Trophoblast cell (in vitro differentiated cells and primary cell): ENCODE measurements around the gene TRNP1.

Source experiments
- DNase-seq, 2 donors: peaks; one replicate each; pipeline ENCODE4 v3.0.0-alpha.2; 2016
- H2AFZ ChIP-seq: 2 replicates; pipeline ENCODE4 v1.6.1; 2013; ENCODE audit warnings: low read length, moderate library complexity, mild to moderate bottlenecking; ENCODE audit not compliant: insufficient read depth, poor library complexity
- H2AK5ac ChIP-seq: 2 replicates; pipeline ENCODE4 v1.6.1; 2013; ENCODE audit warnings: mild to moderate bottlenecking, low read length
- H2BK120ac ChIP-seq: 2 replicates; pipeline ENCODE4 v1.6.1; 2013; ENCODE audit warnings: low read length, mild to moderate bottlenecking, moderate library complexity; ENCODE audit not compliant: insufficient read depth, poor library complexity
- H2BK12ac ChIP-seq: 2 replicates; pipeline ENCODE4 v1.6.1; 2013; ENCODE audit warnings: mild to moderate bottlenecking, low read length, moderate library complexity
- H2BK5ac ChIP-seq: 2 replicates; pipeline ENCODE4 v1.6.1; 2013; ENCODE audit warnings: low read length, low read depth, moderate library complexity, mild to moderate bottlenecking; ENCODE audit not compliant: poor library complexity
- H3K14ac ChIP-seq: 2 replicates; pipeline ENCODE4 v1.6.1; 2013; ENCODE audit warnings: mild to moderate bottlenecking, low read length
- H3K18ac ChIP-seq: 2 replicates; pipeline ENCODE4 v1.6.1; 2013; ENCODE audit warnings: mild to moderate bottlenecking, low read length
- H3K23ac ChIP-seq: 2 replicates; pipeline ENCODE4 v1.6.1; 2013; ENCODE audit warnings: low read length
- H3K27ac ChIP-seq: 2 replicates; pipeline ENCODE4 v1.5.1; 2013; ENCODE audit warnings: low read depth, mild to moderate bottlenecking, inconsistent platforms, low read length, moderate library complexity
- H3K27me3 ChIP-seq: 2 replicates; pipeline ENCODE4 v1.6.1; 2013; ENCODE audit warnings: inconsistent platforms, mild to moderate bottlenecking, low read length, moderate library complexity; ENCODE audit not compliant: insufficient read depth
- H3K36me3 ChIP-seq, 2 experiments: 1 replicate in 1 of 2; 2 replicates in 1 of 2; pipeline ENCODE4 v1.6.1; 2013; ENCODE audit warnings: low read length in 2 of 2, mild to moderate bottlenecking in 2 of 2, moderate library complexity in 1 of 2; ENCODE audit not compliant: insufficient read depth in 2 of 2, control insufficient read depth in 1 of 2
- H3K4ac ChIP-seq: 2 replicates; pipeline ENCODE4 v1.6.1; 2013; ENCODE audit warnings: low read depth, mild to moderate bottlenecking, low read length, moderate library complexity
- H3K4me1 ChIP-seq, 2 experiments: 1 replicate in 1 of 2; 2 replicates in 1 of 2; pipeline ENCODE4 v1.6.1; 2013; ENCODE audit warnings: low read length in 2 of 2, mild to moderate bottlenecking in 2 of 2, moderate library complexity in 1 of 2; ENCODE audit not compliant: insufficient read depth in 2 of 2, control insufficient read depth in 1 of 2
- H3K4me2 ChIP-seq: 2 replicates; pipeline ENCODE4 v1.6.1; 2013; ENCODE audit warnings: inconsistent platforms, mild to moderate bottlenecking, low read length, moderate library complexity
- H3K4me3 ChIP-seq: 2 replicates; pipeline ENCODE4 v1.5.1; 2013; ENCODE audit warnings: mild to moderate bottlenecking, low read depth, low read length, inconsistent platforms
- H3K79me1 ChIP-seq: one replicate; pipeline ENCODE4 v1.6.1; 2013; ENCODE audit warnings: low read length
- H3K79me2 ChIP-seq: 2 replicates; pipeline ENCODE4 v1.6.1; 2013; ENCODE audit warnings: low read length, mild to moderate bottlenecking; ENCODE audit not compliant: control insufficient read depth, insufficient read depth, poor library complexity
- H3K9ac ChIP-seq: 2 replicates; pipeline ENCODE4 v1.6.1; 2013; ENCODE audit warnings: mild to moderate bottlenecking, low read length
- H3K9me3 ChIP-seq: 2 replicates; pipeline ENCODE4 v1.6.1; 2013; ENCODE audit warnings: low read depth, mild to moderate bottlenecking, control low read depth, inconsistent platforms, low read length; ENCODE audit not compliant: insufficient read depth
- H4K12ac ChIP-seq: 2 replicates; pipeline ENCODE4 v1.6.1; 2013; ENCODE audit warnings: low read depth, mild to moderate bottlenecking, low read length, moderate library complexity
- H4K8ac ChIP-seq: 2 replicates; pipeline ENCODE4 v1.6.1; 2013; ENCODE audit warnings: low read depth, mild to moderate bottlenecking, low read length, moderate library complexity
- H4K91ac ChIP-seq: one replicate; pipeline ENCODE4 v1.6.1; 2013; ENCODE audit warnings: low read depth, mild to moderate bottlenecking, low read length, moderate library complexity
- WGBS: extraction: QIAGEN DNeasy Blood & Tissue Kit; methylation state at CpG from one replicate; pipeline ENCODE4 v1.1.7; 2013; ENCODE audit warnings: missing lambda C conversion rate; ENCODE audit not compliant: insufficient read length, insufficient coverage; ENCODE audit errors: extremely low coverage; 5-methylcytosine and 5-hydroxymethylcytosine counted together

TRNP1 gene

DNA sequence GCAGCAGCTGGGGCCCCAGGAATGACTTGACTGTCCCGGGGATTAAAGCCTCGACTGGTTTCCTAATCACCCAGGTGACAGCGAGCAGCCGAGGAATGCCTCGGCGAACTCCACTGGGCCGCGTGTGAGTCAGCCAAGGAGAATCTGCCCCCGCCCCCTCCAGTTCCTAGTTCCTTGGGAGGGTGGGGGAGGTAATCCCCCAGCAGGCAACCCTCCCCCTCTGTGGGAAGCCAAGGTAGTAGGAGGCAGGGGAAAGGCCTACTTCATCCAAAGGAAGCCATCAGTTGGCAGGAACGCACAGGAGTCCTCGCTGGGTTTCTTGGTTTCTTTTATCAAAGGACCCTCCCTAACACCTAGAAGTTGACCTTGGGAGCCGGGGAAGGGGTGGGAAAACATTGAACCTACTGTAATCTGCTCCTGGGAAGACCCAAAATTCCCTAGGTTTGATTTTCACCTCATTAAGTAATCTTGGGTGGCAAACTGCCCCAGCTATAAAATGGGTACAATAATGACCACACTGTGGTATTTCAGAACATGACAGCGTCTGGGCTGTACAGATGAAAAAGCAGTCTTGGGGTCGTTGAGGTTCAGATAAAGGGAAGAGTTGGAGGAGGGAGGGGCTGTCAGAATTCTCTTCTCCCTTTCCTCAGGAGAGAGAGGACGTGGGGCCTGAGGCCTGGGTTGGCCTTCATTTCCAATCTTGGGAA lies 17.7 kb downstream of the TRNP1 start:
- Histone ChIP-seq H3K4me3 (peak overlapping the region; percentile 94), H3K4ac (peak overlapping the region; percentile 57), H3K18ac (peak overlapping the region; percentile 14), H3K14ac (peak overlapping the region; percentile 68), H4K91ac (peak overlapping the region; percentile 58), H3K23ac (no peak overlapping the region), H2BK12ac (peak overlapping the region; percentile 51), H2BK5ac (peak overlapping the region; percentile 43), H3K79me1 (peaks cover 32% of the 10 kb centered on the region), H3K27me3 (no peaks in the 10 kb centered on the region), H3K36me3 (peaks cover 6% of the 10 kb centered on the region in 2 experiments), H3K9me3 (peaks cover 3% of the 10 kb centered on the region), H4K12ac (no peak overlapping the region), H4K8ac (peak overlapping the region; percentile 9), H2AFZ (no peak overlapping the region), H3K27ac (peak overlapping the region; percentile 67), H2BK120ac (peak overlapping the region; percentile 57), H2AK5ac (peak overlapping the region; percentile 16), H3K79me2 (peaks cover 16% of the 10 kb centered on the region), H3K4me2 (peak overlapping the region; percentile 83), H3K4me1 (peaks cover 36 to 41% of the 10 kb centered on the region in 2 experiments), H3K9ac (peak overlapping the region; percentile 2)
- no CpG with 5 or more reads among the region's 15 CpGs for WGBS
- peak; percentile 79 to 85 for DNase-seq

GRCh38 chr1:27011976-27012563 lies 18.6 kb downstream of the TRNP1 start:
- peak overlapping the region; percentile 51 for H2BK12ac ChIP-seq
- H2AFZ ChIP-seq, result peak overlapping the region; percentile 61
- peak overlapping the region; percentile 73 for H3K4ac ChIP-seq
- H3K4me1 ChIP-seq, result peaks cover 36 to 37% of the 10 kb centered on the region in 2 experiments
- peak overlapping the region; percentile 38 for H2AK5ac ChIP-seq
- H3K23ac ChIP-seq, result no peak overlapping the region
- WGBS, result no CpG with 5 or more reads among the region's 24 CpGs
- DNase-seq, result no peak
- H3K14ac ChIP-seq, result peak overlapping the region; percentile 71
- H3K4me3 ChIP-seq, result peak overlapping the region; percentile 94
- peak overlapping the region; percentile 62 for H3K9ac ChIP-seq
- H3K9me3 ChIP-seq, result no peaks in the 10 kb centered on the region
- no peaks in the 10 kb centered on the region for H3K36me3 ChIP-seq
- peaks cover 32% of the 10 kb centered on the region for H3K79me1 ChIP-seq
- peak overlapping the region; percentile 51 for H4K91ac ChIP-seq
- peak overlapping the region; percentile 73 for H2BK5ac ChIP-seq
- H3K27ac ChIP-seq, result peak overlapping the region; percentile 67
- peaks cover 16% of the 10 kb centered on the region for H3K79me2 ChIP-seq
- H3K18ac ChIP-seq, result peak overlapping the region; percentile 66
- peak overlapping the region; percentile 48 for H4K12ac ChIP-seq
- H2BK120ac ChIP-seq, result peak overlapping the region; percentile 65
- peak overlapping the region; percentile 64 for H4K8ac ChIP-seq
- H3K4me2 ChIP-seq, result peak overlapping the region; percentile 83
- H3K27me3 ChIP-seq, result no peaks in the 10 kb centered on the region

GRCh38 chr1:27015260-27015659 lies 21.8 kb downstream of the TRNP1 start:
- Histone ChIP-seq H2AFZ (no peak overlapping the region), H3K27me3 (no peaks in the 10 kb centered on the region), H2AK5ac (no peak overlapping the region), H4K91ac (no peak overlapping the region), H3K4me2 (no peak overlapping the region), H3K4me1 (peaks cover 14 to 15% of the 10 kb centered on the region in 2 experiments), H4K12ac (no peak overlapping the region), H2BK12ac (peak overlapping the region; percentile 17), H3K18ac (no peak overlapping the region), H3K4me3 (no peak overlapping the region), H3K36me3 (no peaks in the 10 kb centered on the region), H2BK5ac (no peak overlapping the region), H3K9ac (no peak overlapping the region), H3K9me3 (no peaks in the 10 kb centered on the region), H3K79me1 (peaks cover 19% of the 10 kb centered on the region), H3K14ac (no peak overlapping the region), H3K23ac (no peak overlapping the region), H3K27ac (no peak overlapping the region), H3K4ac (no peak overlapping the region), H4K8ac (peak overlapping the region; percentile 35), H3K79me2 (peaks cover 9% of the 10 kb centered on the region), H2BK120ac (no peak overlapping the region)
- WGBS, result no CpG with 5 or more reads among the region's 3 CpGs
- DNase-seq, result no peak

GRCh38 chr1:27016376-27016775 lies 22.9 kb downstream of the TRNP1 start:
- Histone ChIP-seq H3K23ac (no peak overlapping the region), H3K36me3 (no peaks in the 10 kb centered on the region), H3K4me3 (no peak overlapping the region), H3K9ac (no peak overlapping the region), H2BK120ac (no peak overlapping the region), H4K91ac (no peak overlapping the region), H3K4me1 (peaks cover 6 to 7% of the 10 kb centered on the region in 2 experiments), H3K14ac (no peak overlapping the region), H4K8ac (no peak overlapping the region), H4K12ac (no peak overlapping the region), H3K27ac (no peak overlapping the region), H3K18ac (no peak overlapping the region), H3K4me2 (no peak overlapping the region), H3K4ac (no peak overlapping the region), H3K9me3 (no peaks in the 10 kb centered on the region), H2BK5ac (no peak overlapping the region), H2BK12ac (no peak overlapping the region), H3K79me1 (peaks cover 11% of the 10 kb centered on the region), H2AFZ (no peak overlapping the region), H3K27me3 (no peaks in the 10 kb centered on the region), H2AK5ac (no peak overlapping the region), H3K79me2 (peaks cover 9% of the 10 kb centered on the region)
- no peak for DNase-seq
- WGBS, result no CpG with 5 or more reads among the region's 1 CpG
